GM18526 (cell line): ENCODE measurements around the gene ADORA2B.

Source experiments
- POLR2A ChIP-seq: IDR thresholded peaks from 3 replicates; pipeline ENCODE4 v1.6.1; 2011; ENCODE audit not compliant: insufficient read length; ENCODE audit errors: extremely low read depth

The ADORA2B gene

DNA sequence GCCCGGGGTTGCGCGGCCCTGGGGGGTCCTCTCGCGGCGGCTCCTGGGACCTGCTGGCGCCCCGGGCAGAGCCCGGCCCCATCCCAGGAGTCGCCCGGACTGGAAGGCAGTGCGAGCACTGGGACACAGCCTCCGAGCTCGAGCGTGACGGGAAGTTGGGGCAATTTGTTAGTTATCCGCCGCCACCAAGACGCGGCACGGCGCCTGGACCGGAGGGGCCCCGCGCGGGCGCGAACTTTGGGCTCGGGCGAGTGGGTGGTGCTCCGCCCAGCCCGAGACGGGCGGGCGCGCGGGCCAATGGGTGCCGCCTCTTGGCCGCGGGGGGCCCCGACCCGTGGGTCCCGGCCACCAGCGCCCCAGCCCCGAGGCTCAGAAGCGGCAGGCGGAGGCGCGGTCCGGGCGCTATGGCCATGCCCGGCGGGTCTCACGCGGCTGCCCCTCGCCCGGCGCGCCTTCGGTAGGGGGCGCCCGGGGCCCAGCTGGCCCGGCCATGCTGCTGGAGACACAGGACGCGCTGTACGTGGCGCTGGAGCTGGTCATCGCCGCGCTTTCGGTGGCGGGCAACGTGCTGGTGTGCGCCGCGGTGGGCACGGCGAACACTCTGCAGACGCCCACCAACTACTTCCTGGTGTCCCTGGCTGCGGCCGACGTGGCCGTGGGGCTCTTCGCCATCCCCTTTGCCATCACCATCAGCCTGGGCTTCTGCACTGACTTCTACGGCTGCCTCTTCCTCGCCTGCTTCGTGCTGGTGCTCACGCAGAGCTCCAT, at the start of gene ADORA2B:
TSS of gene ADORA2B (plus strand) at position 372 of the 768 bp plus-strand sequence. CDS start at position 491, 119 bp downstream.
- no peak for TF ChIP-seq POLR2A

GRCh38 chr17:15896277-15896676, 48.7 kb upstream of the ADORA2B start:
- no peak for TF ChIP-seq POLR2A

DNA sequence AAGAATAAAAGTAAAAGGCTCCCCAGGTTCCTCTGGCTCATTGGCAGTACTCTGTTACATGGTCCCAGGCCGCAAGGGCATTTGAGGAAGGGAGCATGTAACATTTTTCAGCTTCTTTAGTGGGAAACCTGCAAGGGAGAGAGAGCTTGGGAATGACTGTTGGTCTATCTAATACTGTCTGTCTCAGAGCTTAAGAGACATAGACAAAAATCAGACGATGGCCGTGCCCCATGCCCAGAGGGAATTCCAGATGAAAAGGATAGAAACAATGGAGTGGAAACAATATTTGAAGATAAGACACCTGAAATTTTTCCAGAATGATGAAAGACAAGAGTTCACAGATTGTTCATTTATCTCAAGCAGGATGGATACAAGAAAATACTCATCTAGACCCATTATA, 48.1 kb upstream of the ADORA2B start:
- no peak for TF ChIP-seq POLR2A

- TF ChIP-seq POLR2A = no peak
Measured at GRCh38 chr17:15900871-15901270, 44.1 kb upstream of the ADORA2B start.

GRCh38 chr17:15907290-15907689, 37.6 kb upstream of the ADORA2B start:
- no peak for TF ChIP-seq POLR2A

- no peak for TF ChIP-seq POLR2A
Measured at GRCh38 chr17:15908378-15908777, 36.6 kb upstream of the ADORA2B start.

GRCh38 chr17:15909481-15909991, 35.4 kb upstream of the ADORA2B start:
- TF ChIP-seq POLR2A = no peak

GRCh38 chr17:15910791-15911190, 34.1 kb upstream of the ADORA2B start:
- no peak for TF ChIP-seq POLR2A

GRCh38 chr17:15912416-15912955, 32.4 kb upstream of the ADORA2B start:
- no peak for TF ChIP-seq POLR2A

- no peak for TF ChIP-seq POLR2A
Measured at GRCh38 chr17:15913826-15914225, 31.1 kb upstream of the ADORA2B start.

DNA sequence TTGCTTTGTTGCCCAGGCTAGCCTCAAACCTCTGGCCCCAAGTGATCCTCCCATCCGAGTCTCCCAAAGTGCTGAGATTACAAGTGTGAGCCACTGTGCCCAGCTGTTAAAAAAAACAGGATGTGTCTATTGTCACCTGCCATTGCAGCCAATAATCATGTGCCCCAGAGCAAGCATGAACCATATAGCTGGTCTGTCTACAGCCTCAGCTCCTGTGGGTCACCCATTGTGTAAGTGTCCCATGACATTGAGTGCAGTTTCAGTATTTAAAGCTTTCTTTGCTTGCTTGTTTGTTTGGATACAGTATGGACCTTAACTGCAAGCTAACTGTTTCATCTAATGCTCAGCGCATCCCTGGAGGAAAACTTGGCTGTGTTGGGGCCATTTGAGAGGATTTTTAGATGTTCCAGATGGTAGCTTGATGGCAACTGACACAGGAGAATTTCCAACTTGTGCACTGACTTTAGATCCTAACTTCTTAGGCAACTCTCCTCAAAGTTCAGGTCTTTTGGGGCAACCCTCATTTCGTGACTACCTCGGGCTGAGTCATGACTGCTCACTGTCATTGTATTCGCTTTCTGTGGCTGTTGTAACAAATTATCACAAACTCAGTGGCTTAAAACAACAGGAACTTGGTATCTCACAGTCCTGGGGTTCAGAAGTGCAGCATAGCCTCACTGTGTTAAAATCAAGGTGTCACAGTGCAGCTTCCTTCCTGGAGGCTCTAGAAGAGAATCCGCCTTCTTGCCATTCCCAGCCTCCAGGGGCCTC, 30.3 kb upstream of the ADORA2B start:
- no peak for TF ChIP-seq POLR2A

DNA sequence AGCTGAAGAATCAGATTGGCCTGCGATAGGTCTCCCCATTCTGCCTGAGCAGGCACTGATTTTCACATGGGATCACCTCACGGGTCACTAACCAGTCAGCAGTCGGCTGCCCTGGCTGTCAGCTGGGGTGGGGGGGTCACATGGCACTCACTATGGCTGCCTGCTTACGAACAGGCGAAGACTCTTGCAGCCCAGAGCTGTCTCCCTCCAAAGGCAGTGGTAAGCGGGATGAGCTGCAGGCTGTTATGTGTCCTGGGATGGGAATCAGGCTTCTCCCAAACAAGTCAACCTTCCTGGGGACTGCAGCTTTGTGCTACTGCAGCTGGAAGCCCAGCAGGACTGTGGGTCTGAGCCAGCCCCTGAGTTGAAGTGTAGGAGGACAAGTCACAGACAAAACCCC, 29.0 kb upstream of the ADORA2B start:
- no peak for TF ChIP-seq POLR2A

DNA sequence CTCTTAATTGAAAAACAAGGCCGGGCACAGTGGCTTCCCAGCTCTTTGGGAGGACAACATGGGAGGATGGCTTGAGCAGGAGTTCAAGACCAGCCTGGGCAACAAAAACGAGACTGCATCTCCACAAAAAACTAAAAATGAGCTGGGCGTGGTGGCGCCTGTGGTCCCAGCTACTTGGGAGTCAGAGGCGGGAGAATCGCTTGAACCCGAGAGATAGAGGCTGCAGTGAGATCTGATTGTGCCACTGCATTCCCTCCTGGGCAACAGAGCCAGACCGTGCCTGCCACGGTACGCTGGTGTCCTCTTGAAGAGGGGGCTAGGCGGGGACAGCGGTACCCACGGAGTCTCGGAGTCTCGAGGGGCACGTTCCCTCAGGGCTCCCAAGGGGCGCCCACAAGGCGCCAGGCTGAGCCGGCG, 27.9 kb upstream of the ADORA2B start:
- no peak for TF ChIP-seq POLR2A

- no peak for TF ChIP-seq POLR2A
Measured at GRCh38 chr17:15917438-15918027, 27.4 kb upstream of the ADORA2B start.

DNA sequence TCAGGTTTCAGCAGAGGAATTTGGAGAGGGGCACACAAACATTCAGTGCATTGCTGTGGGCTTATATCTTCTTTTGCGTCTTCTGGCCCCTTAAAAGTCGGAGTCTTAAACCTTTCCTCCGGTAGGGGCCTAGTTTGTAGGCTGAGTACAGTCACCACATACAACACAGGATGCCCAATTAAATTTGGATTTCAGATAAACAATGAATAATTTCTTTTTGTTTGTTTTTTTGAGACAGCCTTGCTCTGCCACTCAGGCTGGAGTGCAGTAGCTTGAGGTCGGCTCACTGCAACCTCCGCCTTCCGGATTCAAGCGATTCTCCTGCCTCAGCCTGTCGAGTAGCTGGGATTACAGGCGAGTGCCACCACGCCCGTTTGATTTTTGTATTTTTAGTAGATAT, 26.7 kb upstream of the ADORA2B start:
- no peak for TF ChIP-seq POLR2A

- no peak for TF ChIP-seq POLR2A
Measured at GRCh38 chr17:15918661-15919259, 26.2 kb upstream of the ADORA2B start.

DNA sequence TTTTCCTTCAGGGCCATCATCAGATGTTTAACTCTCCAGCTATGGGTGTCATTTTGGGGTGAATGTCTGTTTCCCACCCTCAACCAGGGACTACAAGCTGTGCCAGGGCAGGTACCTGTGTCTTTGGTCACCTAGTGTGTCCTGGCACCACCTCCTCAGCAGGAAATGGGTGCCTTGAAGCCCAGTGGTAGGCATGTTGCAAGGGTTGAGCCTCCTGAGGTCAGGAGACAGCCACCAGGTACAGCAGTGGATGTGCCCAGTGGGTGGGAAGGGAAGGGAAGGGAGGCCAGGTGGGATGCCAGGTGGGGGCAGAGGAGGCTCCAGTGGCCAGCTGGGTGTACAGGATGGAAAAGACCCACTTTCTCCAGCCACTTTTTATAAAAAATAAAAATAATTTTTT, 25.5 kb upstream of the ADORA2B start:
- no peak for TF ChIP-seq POLR2A
